Measurements from ENCODE around the gene ADAMTS20.

- no peak for TF ChIP-seq CTCF (IDR thresholded peaks at IDR 0.05)
- no peak for TF ChIP-seq EP300 (IDR thresholded peaks at IDR 0.05)
- TF ChIP-seq POLR2A (IDR thresholded peaks at IDR 0.05) = no peak
These were observed 58.7 kb downstream of the ADAMTS20 start for GRCh38 chr12:43493261-43493797.
